Ovary (tissue), 9 donors: Measurements from ENCODE around the gene ETS1. TPM values are rescaled to one million over a fixed set of nuclear protein-coding genes. Genes with fewer than 3 reads are reported as not detected.

Experiments
- DNase-seq, 5 donors: peaks; one replicate each; pipeline ENCODE4 v3.0.0-alpha.2; 2019 to 2020
- H3K27ac ChIP-seq, 2 donors: fragments of 200-600 bp; one replicate each; pipeline versions ENCODE4 v1.5.1 to v1.8.0; 2019 to 2022
- H3K27me3 ChIP-seq: fragments of 200-600 bp; one replicate; pipeline ENCODE4 v1.8.0; 2022
- H3K36me3 ChIP-seq: fragments of 200-600 bp; sonication (generic); one replicate; pipeline ENCODE4 v1.5.1; 2019
- H3K4me1 ChIP-seq: one replicate; pipeline ENCODE4 v1.8.1; 2013; ENCODE audit warnings: mild to moderate bottlenecking, moderate library complexity; ENCODE audit not compliant: insufficient read depth
- H3K4me3 ChIP-seq: fragments of 200-600 bp; sonication (generic); one replicate; pipeline ENCODE4 v1.5.1; 2017
- H3K9me3 ChIP-seq, 2 donors: fragments of 200-600 bp in 1 of 2; sonication (generic) in 1 of 2; one replicate each; pipeline versions ENCODE4 v1.5.1 to v1.8.1; 2013 to 2019; ENCODE audit warnings: mild to moderate bottlenecking in 1 of 2, moderate library complexity in 1 of 2
- CTCF ChIP-seq, 3 donors: fragments of 450-650 bp in 2 of 3; fragments of 200-600 bp in 1 of 3; IDR thresholded peaks; one replicate each; pipeline versions ENCODE4 v1.5.1 to v1.8.0; 2016 to 2022; ENCODE audit warnings: antibody characterized with exemption in 3 of 3, mild to moderate bottlenecking in 1 of 3
- EP300 ChIP-seq: sonication (generic); formaldehyde crosslinking; IDR thresholded peaks from one replicate; pipeline ENCODE4 v1.6.1; 2017; ENCODE audit warnings: antibody characterized with exemption
- POLR2A ChIP-seq: fragments of 450-650 bp; IDR thresholded peaks from one replicate; pipeline ENCODE4 v1.6.1; 2017; ENCODE audit warnings: antibody characterized with exemption, mild to moderate bottlenecking, moderate library complexity
- WGBS, 3 donors: extraction: QIAGEN DNeasy Blood & Tissue Kit in 1 of 3; methylation state at CpG; one replicate each; pipeline versions ENCODE4 v1.1.5 to v1.1.7; 2013 to 2017; 5-methylcytosine and 5-hydroxymethylcytosine counted together
- intact Hi-C, 4 donors: fragments of 100-400 bp; cut with DNase I; formaldehyde crosslinking; loops; one replicate each; pipeline versions ENCODE4 v1.11.0 to v1.15.1; 2022 to 2023
- polyA plus RNA-seq, 2 donors: library from polyadenylated mRNA; stranded (reverse); fragments of 200-250 nt in 1 of 2; fragments of 350-450 nt in 1 of 2; fragmentation: Illumina TruSeq in 1 of 2; extraction: RNeasy Lipid Tissue Mini Kit (QIAGEN cat#74804) in 1 of 2; gene quantifications; one replicate each; pipeline ENCODE4 v1.2.3, GENCODE V29; 2013 to 2014
- total RNA-seq, 7 donors: library from RNA; depleted of rRNA in 2 of 7; stranded (reverse); fragments of >200 nt in 2 of 7; fragmentation: NEBNext Ultra II Directional in 3 of 7; extraction: Animal tissue kit (Norgen Biotek cat#: 25700) in 3 of 7; gene quantifications; one replicate each; pipeline versions ENCODE4 v1.1.0 to v1.2.4, GENCODE V29; 2016 to 2023
- donor health status: DM: no; HTN: no; CAD: no; lungs with moderate emphysema.
- donor health status: DM: no; HTN: no; CAD: no.
- donor health status: Bipolar disorder and iron deficiency.
- donor health status: DM: yes; HTN: yes; CAD: no.
- donor health status: DM: no; HTN: no; CAD: no.
- donor health status: DM: yes; HTN: yes; CAD: no.

The ETS1 gene
- total and polyA plus RNA-seq, 9 donors: 24.4 to 68.0 (median 40.4) TPM

- Histone ChIP-seq H3K4me3 (no peak overlapping the region), H3K9me3 (no peaks in the 10 kb centered on the region), H3K27me3 (no peaks in the 10 kb centered on the region), H3K27ac (no peak overlapping the region), H3K36me3 (no peaks in the 10 kb centered on the region), H3K4me1 (peaks cover 6% of the 10 kb centered on the region)
- TF ChIP-seq EP300: no peak
- intact Hi-C loops: no loop called here
- DNase-seq: no peak
- 83 to 86% (median 84%) methylated on average over 10 of the region's 10 CpGs for WGBS, 3 donors
These were observed 122.4 kb downstream of the ETS1 start for GRCh38 chr11:128464878-128465450.

- no peak for DNase-seq
- intact Hi-C loops: no loop called here
- Histone ChIP-seq H3K4me3 (no peak overlapping the region), H3K27ac (peak overlapping the region in 1 of 2 donors; percentile 27), H3K9me3 (no peaks in the 10 kb centered on the region), H3K4me1 (peaks cover 6% of the 10 kb centered on the region), H3K27me3 (no peaks in the 10 kb centered on the region), H3K36me3 (no peaks in the 10 kb centered on the region)
- 41 to 58% (median 55%) methylated on average over 3 of the region's 3 CpGs for WGBS, 3 donors
- no peak for TF ChIP-seq EP300
- no peak for TF ChIP-seq CTCF (IDR thresholded peaks at IDR 0.05)
- no peak for TF ChIP-seq POLR2A
These were observed 123.4 kb downstream of the ETS1 start for GRCh38 chr11:128463979-128464378.

- peak overlapping the region in 1 of 2 donors; percentile 27 for H3K27ac ChIP-seq
- TF ChIP-seq EP300 (no peak), CTCF (IDR thresholded peaks at IDR 0.05) (no peak), POLR2A (no peak)
- WGBS, 3 donors: 29 to 54% (median 36%) methylated on average over 8 of the region's 8 CpGs
- intact Hi-C loops: no loop called here
- no peaks in the 10 kb centered on the region for H3K27me3 ChIP-seq
- no peaks in the 10 kb centered on the region for H3K9me3 ChIP-seq
- DNase-seq: peak in 3 of 5 donors; percentile 30 to 59 (median 46)
- H3K4me1 ChIP-seq: peaks cover 6% of the 10 kb centered on the region
- no peak overlapping the region for H3K4me3 ChIP-seq
- H3K36me3 ChIP-seq: no peaks in the 10 kb centered on the region
These were observed 124.0 kb downstream of the ETS1 start for GRCh38 chr11:128463371-128463829.

- intact Hi-C loops: no loop called here
- H3K4me1 ChIP-seq: peaks cover 6% of the 10 kb centered on the region
These were observed 124.4 kb downstream of the ETS1 start for GRCh38 chr11:128462922-128463321.

More at GRCh38 chr11:128462922-128463321, 124.4 kb downstream of the ETS1 start:
- Histone ChIP-seq H3K4me3 (no peak overlapping the region), H3K36me3 (no peaks in the 10 kb centered on the region), H3K27ac (peak overlapping the region in 1 of 2 donors; percentile 27), H3K9me3 (no peaks in the 10 kb centered on the region), H3K27me3 (no peaks in the 10 kb centered on the region)
- no peak for DNase-seq
- TF ChIP-seq CTCF (IDR thresholded peaks at IDR 0.05) (no peak), EP300 (no peak), POLR2A (no peak)
- 73 to 78% (median 77%) methylated on average over 4 of the region's 4 CpGs for WGBS, 3 donors
